Activated CD4-positive, alpha-beta T cell treated with anti-CD3 and anti-CD28 coated beads for 1 hour (primary cell): Measurements from ENCODE around the gene MED16.
A peak's percentile ranks its signal among the peaks of the same experiment; 100 is the strongest.
"Not testable (repeated sequence)": the region's sequence is repeated elsewhere in the genome, so short reads cannot be mapped to it uniquely, and the experiment has no call there.

Experiments used
- DNase-seq: peaks from one replicate; pipeline ENCODE4 v3.0.0-alpha.2; 2020

MED16 gene

GRCh38 chr19:885536-886224, 7.3 kb downstream of the MED16 start:
- DNase-seq = no peak

GRCh38 chr19:884420-885211, 8.4 kb downstream of the MED16 start:
- no peak for DNase-seq

GRCh38 chr19:883661-884211, 9.3 kb downstream of the MED16 start:
- no peak for DNase-seq

GRCh38 chr19:882871-883497, 10.0 kb downstream of the MED16 start:
- no peak for DNase-seq

- DNase-seq = no peak
Observed at GRCh38 chr19:881385-882071, 11.5 kb downstream of the MED16 start.

- no peak for DNase-seq
Observed at GRCh38 chr19:879711-880438, 13.1 kb downstream of the MED16 start.

GRCh38 chr19:878751-879561, 14.0 kb downstream of the MED16 start:
- not testable (repeated sequence) for DNase-seq

- not testable (repeated sequence) for DNase-seq
Observed at GRCh38 chr19:877992-878660, 14.9 kb downstream of the MED16 start.

GRCh38 chr19:876780-877314, 16.1 kb downstream of the MED16 start:
- DNase-seq = no peak

GRCh38 chr19:876089-876488, 16.9 kb downstream of the MED16 start:
- no peak for DNase-seq

- no peak for DNase-seq
Observed at GRCh38 chr19:875265-875879, 17.6 kb downstream of the MED16 start.

- DNase-seq = no peak
Observed at GRCh38 chr19:873561-874041, 19.4 kb downstream of the MED16 start.

GRCh38 chr19:873084-873483, 19.9 kb downstream of the MED16 start:
- DNase-seq = peak; percentile 51

GRCh38 chr19:872266-872951, 20.6 kb downstream of the MED16 start:
- DNase-seq = peak; percentile 69

- DNase-seq = no peak
Observed at GRCh38 chr19:871446-872265, 21.3 kb downstream of the MED16 start.

- DNase-seq = no peak
Observed at GRCh38 chr19:870963-871401, 22.0 kb downstream of the MED16 start.

- DNase-seq = no peak
Observed at GRCh38 chr19:870314-870713, 22.7 kb downstream of the MED16 start.
